Ovary (tissue), 9 donors: ENCODE results near the gene DNER. TPM values are rescaled to one million over a fixed set of nuclear protein-coding genes. Genes with fewer than 3 reads are reported as not detected.

Experiments used
- DNase-seq, 5 donors: peaks; one replicate each; pipeline ENCODE4 v3.0.0-alpha.2; 2019 to 2020
- H3K27ac ChIP-seq, 2 donors: fragments of 200-600 bp; one replicate each; pipeline versions ENCODE4 v1.5.1 to v1.8.0; 2019 to 2022
- H3K27me3 ChIP-seq: fragments of 200-600 bp; one replicate; pipeline ENCODE4 v1.8.0; 2022
- H3K36me3 ChIP-seq: fragments of 200-600 bp; sonication (generic); one replicate; pipeline ENCODE4 v1.5.1; 2019
- H3K4me1 ChIP-seq: one replicate; pipeline ENCODE4 v1.8.1; 2013; ENCODE audit warnings: mild to moderate bottlenecking, moderate library complexity; ENCODE audit not compliant: insufficient read depth
- H3K4me3 ChIP-seq: fragments of 200-600 bp; sonication (generic); one replicate; pipeline ENCODE4 v1.5.1; 2017
- H3K9me3 ChIP-seq, 2 donors: fragments of 200-600 bp in 1 of 2; sonication (generic) in 1 of 2; one replicate each; pipeline versions ENCODE4 v1.5.1 to v1.8.1; 2013 to 2019; ENCODE audit warnings: mild to moderate bottlenecking in 1 of 2, moderate library complexity in 1 of 2
- EP300 ChIP-seq: sonication (generic); formaldehyde crosslinking; IDR thresholded peaks from one replicate; pipeline ENCODE4 v1.6.1; 2017; ENCODE audit warnings: antibody characterized with exemption
- POLR2A ChIP-seq: fragments of 450-650 bp; IDR thresholded peaks from one replicate; pipeline ENCODE4 v1.6.1; 2017; ENCODE audit warnings: antibody characterized with exemption, mild to moderate bottlenecking, moderate library complexity
- WGBS, 3 donors: extraction: QIAGEN DNeasy Blood & Tissue Kit in 1 of 3; methylation state at CpG; one replicate each; pipeline versions ENCODE4 v1.1.5 to v1.1.7; 2013 to 2017; 5-methylcytosine and 5-hydroxymethylcytosine counted together
- intact Hi-C, 4 donors: fragments of 100-400 bp; cut with DNase I; formaldehyde crosslinking; loops; one replicate each; pipeline versions ENCODE4 v1.11.0 to v1.15.1; 2022 to 2023
- polyA plus RNA-seq, 2 donors: library from polyadenylated mRNA; stranded (reverse); fragments of 200-250 nt in 1 of 2; fragments of 350-450 nt in 1 of 2; fragmentation: Illumina TruSeq in 1 of 2; extraction: RNeasy Lipid Tissue Mini Kit (QIAGEN cat#74804) in 1 of 2; gene quantifications; one replicate each; pipeline ENCODE4 v1.2.3, GENCODE V29; 2013 to 2014
- total RNA-seq, 7 donors: library from RNA; depleted of rRNA in 2 of 7; stranded (reverse); fragments of >200 nt in 2 of 7; fragmentation: NEBNext Ultra II Directional in 3 of 7; extraction: Animal tissue kit (Norgen Biotek cat#: 25700) in 3 of 7; gene quantifications; one replicate each; pipeline versions ENCODE4 v1.1.0 to v1.2.4, GENCODE V29; 2016 to 2023
- TF ChIP-seq, protein P1 (sequence below), 3 donors: fragments of 450-650 bp in 2 of 3; fragments of 200-600 bp in 1 of 3; IDR thresholded peaks; one replicate each; pipeline versions ENCODE4 v1.5.1 to v1.8.0; 2016 to 2022; ENCODE audit warnings: antibody characterized with exemption in 3 of 3, mild to moderate bottlenecking in 1 of 3
- donor health status: DM: no; HTN: no; CAD: no; lungs with moderate emphysema.
- donor health status: DM: no; HTN: no; CAD: no.
- donor health status: Bipolar disorder and iron deficiency.
- donor health status: DM: yes; HTN: yes; CAD: no.
- donor health status: DM: no; HTN: no; CAD: no.
- donor health status: DM: yes; HTN: yes; CAD: no.

The DNER gene
- total and polyA plus RNA-seq, 9 donors, result 0.17 to 2.7 (median 1.2) TPM; not detected in 1

DNA sequence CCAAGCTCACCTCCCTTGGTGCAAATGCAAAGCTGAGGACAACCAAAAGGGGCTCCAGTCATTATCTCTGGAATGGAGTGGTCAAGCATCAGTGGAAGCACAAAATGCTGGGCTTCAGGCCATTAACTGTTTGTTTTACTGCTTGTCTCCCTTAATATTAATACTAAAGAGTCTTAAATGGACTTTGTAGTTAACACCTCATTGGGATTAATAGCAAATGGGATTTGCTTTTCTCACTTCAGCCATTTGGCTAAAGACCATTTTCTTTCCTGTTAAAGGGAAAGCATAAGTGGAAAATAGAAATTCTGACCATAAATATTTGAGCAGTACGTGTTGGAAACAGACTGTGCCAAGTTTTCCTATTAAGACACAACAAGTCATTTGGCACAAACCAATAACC is 154.4 kb downstream of the DNER start:
- H3K27ac ChIP-seq, result no peak overlapping the region
- no peak for DNase-seq
- no peaks in the 10 kb centered on the region for H3K27me3 ChIP-seq
- TF ChIP-seq EP300 (no peak), POLR2A (no peak)
- TF ChIP-seq, protein P1, sequence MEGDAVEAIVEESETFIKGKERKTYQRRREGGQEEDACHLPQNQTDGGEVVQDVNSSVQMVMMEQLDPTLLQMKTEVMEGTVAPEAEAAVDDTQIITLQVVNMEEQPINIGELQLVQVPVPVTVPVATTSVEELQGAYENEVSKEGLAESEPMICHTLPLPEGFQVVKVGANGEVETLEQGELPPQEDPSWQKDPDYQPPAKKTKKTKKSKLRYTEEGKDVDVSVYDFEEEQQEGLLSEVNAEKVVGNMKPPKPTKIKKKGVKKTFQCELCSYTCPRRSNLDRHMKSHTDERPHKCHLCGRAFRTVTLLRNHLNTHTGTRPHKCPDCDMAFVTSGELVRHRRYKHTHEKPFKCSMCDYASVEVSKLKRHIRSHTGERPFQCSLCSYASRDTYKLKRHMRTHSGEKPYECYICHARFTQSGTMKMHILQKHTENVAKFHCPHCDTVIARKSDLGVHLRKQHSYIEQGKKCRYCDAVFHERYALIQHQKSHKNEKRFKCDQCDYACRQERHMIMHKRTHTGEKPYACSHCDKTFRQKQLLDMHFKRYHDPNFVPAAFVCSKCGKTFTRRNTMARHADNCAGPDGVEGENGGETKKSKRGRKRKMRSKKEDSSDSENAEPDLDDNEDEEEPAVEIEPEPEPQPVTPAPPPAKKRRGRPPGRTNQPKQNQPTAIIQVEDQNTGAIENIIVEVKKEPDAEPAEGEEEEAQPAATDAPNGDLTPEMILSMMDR (IDR thresholded peaks at IDR 0.05), result no peak
- H3K4me3 ChIP-seq, result no peak overlapping the region
- 17 to 29% (median 26%) methylated on average over 1 of the region's 1 CpG for WGBS, 3 donors
- H3K36me3 ChIP-seq, result no peaks in the 10 kb centered on the region
- H3K4me1 ChIP-seq, result no peaks in the 10 kb centered on the region
- intact Hi-C loops, result no loop called here
- H3K9me3 ChIP-seq, result no peaks in the 10 kb centered on the region

DNA sequence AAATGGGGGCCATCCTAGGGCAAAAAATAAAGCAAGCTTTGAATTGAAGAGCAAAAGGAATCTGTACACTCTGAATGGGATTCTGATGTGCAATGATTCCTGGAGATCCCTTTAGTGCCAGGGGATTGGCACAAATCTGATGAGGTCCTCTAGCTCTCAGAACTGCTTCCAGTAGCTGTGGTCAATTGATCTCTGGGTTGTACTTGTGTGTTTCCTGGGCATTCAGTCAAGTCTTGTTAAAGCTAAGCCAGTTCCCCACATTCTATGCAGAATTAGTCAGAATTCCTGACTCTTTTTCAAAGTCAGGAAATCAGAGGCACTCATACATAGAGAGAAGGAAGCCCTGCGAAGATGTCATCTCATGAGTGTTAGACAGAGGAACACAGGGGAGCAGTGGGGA is 161.3 kb downstream of the DNER start:
- no peak for DNase-seq
- H3K27me3 ChIP-seq, result no peaks in the 10 kb centered on the region
- H3K9me3 ChIP-seq, result no peaks in the 10 kb centered on the region
- no peaks in the 10 kb centered on the region for H3K36me3 ChIP-seq
- H3K4me3 ChIP-seq, result no peak overlapping the region
- WGBS, 3 donors, result 86 to 95% (median 88%) methylated on average over 1 of the region's 1 CpG
- intact Hi-C loops, result no loop called here
- no peak for TF ChIP-seq POLR2A
- TF ChIP-seq EP300, result no peak
- TF ChIP-seq, protein P1 (IDR thresholded peaks at IDR 0.05), result no peak
- no peak overlapping the region for H3K27ac ChIP-seq
- no peaks in the 10 kb centered on the region for H3K4me1 ChIP-seq

DNA sequence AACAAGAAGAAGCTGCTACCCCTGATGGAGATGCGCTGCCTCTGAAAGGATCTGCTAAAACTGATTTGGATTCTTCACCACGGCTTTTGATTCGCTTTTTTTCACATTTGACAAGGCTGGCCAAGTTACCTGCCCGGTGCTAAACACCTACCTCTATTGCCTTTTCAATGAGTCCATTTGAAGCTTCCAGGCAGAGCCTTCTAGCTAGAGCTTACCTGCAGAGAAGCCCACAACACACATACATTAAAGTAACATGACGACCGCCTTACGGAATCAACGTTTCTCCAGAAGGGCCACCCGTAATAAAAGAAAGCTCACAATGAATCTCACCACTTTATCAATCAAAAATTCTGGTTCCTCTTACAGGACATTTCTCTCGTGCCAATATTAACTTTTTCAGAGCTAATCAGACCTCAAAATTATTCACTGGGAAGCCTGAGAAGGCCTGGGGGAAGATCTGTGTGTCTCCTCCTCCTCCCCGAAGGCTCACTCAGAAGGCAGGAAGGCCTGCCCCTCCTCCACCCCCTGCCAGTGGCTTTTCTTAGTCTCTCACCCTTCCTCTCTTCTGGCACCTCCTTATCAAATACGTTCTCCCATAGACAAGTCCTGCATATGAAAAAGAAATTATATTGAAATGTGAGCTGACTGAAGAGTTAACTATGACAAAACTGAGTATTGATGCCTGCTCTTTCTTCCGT is 171.0 kb downstream of the DNER start:
- Histone ChIP-seq H3K36me3 (no peaks in the 10 kb centered on the region), H3K4me3 (no peak overlapping the region), H3K9me3 (no peaks in the 10 kb centered on the region), H3K4me1 (no peaks in the 10 kb centered on the region), H3K27me3 (no peaks in the 10 kb centered on the region), H3K27ac (no peak overlapping the region)
- TF ChIP-seq POLR2A (no peak), EP300 (no peak)
- TF ChIP-seq, protein P1 (IDR thresholded peaks at IDR 0.05), result no peak
- intact Hi-C loops, result no loop called here
- WGBS, 3 donors, result 82 to 83% (median 82%) methylated on average over 13 of the region's 13 CpGs
- DNase-seq, result no peak

DNA sequence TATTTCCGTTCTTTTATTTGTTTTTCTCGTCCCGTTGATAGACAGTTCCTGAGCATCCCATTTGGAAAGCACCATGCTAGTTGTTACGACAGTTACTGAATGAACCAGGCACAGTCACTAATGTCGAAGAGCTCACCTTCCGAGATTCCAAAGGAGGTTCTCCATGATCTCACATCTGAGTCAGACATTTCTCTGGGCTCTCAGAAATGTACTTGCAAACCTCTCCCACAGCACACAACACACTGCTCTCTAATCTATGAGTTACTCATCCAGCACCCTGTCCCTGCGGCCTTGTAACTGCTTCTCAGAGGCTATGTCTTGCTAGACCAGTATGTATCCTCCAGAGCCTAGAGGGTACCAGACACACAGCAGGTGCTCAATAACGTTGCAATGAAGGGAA is 174.7 kb downstream of the DNER start:
- no peak for DNase-seq
- Histone ChIP-seq H3K36me3 (no peaks in the 10 kb centered on the region), H3K9me3 (no peaks in the 10 kb centered on the region), H3K27me3 (no peaks in the 10 kb centered on the region), H3K4me3 (no peak overlapping the region), H3K4me1 (no peaks in the 10 kb centered on the region), H3K27ac (no peak overlapping the region)
- intact Hi-C loops, result no loop called here
- TF ChIP-seq, protein P1 (IDR thresholded peaks at IDR 0.05), result no peak
- TF ChIP-seq EP300, result no peak
- no peak for TF ChIP-seq POLR2A
- WGBS, 3 donors, result 80 to 90% (median 86%) methylated on average over 8 of the region's 8 CpGs
